Measurements from ENCODE around the gene RSRC1. TPM values are rescaled to one million over a fixed set of nuclear protein-coding genes. Genes with fewer than 3 reads are reported as not detected.

Gene RSRC1
- polyA plus RNA-seq, 2 donors: 10.9 to 12.3 TPM

GRCh38 chr3:158420654-158421396 lies 310.9 kb downstream of the RSRC1 start:
- no peak overlapping the region for H3K27ac ChIP-seq (ENCODE audit: low read depth in 2 of 2, low read length in 1 of 2)

GRCh38 chr3:158430448-158430847 lies 320.6 kb downstream of the RSRC1 start:
- 85 to 86% methylated on average over 1 of the region's 1 CpG for WGBS, 2 donors
- H3K27ac ChIP-seq (ENCODE audit: low read depth in 2 of 2, low read length in 1 of 2): no peak overlapping the region
- no peaks in the 10 kb centered on the region for H3K9me3 ChIP-seq (ENCODE audit: control insufficient read depth in 2 of 2, insufficient read depth in 1 of 2, low read depth in 1 of 2, low read length in 1 of 2)
- H3K4me1 ChIP-seq (ENCODE audit: control insufficient read depth in 2 of 2, insufficient read depth in 2 of 2, low read length in 1 of 2): no peaks in the 10 kb centered on the region
- no peaks in the 10 kb centered on the region for H3K27me3 ChIP-seq (ENCODE audit: control insufficient read depth in 1 of 2, insufficient read depth in 2 of 2, low read length in 2 of 2)
- no peaks in the 10 kb centered on the region for H3K36me3 ChIP-seq (ENCODE audit: control insufficient read depth in 2 of 2, insufficient read depth in 2 of 2, low read length in 1 of 2)
- no peak overlapping the region for H3K4me3 ChIP-seq (ENCODE audit: low read depth in 1 of 2, low read length in 2 of 2)

More at GRCh38 chr3:158420654-158421396, 310.9 kb downstream of the RSRC1 start:
- Histone ChIP-seq H3K36me3 (ENCODE audit: control insufficient read depth in 2 of 2, insufficient read depth in 2 of 2, low read length in 1 of 2) (no peaks in the 10 kb centered on the region), H3K4me1 (ENCODE audit: control insufficient read depth in 2 of 2, insufficient read depth in 2 of 2, low read length in 1 of 2) (no peaks in the 10 kb centered on the region), H3K9me3 (ENCODE audit: control insufficient read depth in 2 of 2, insufficient read depth in 1 of 2, low read depth in 1 of 2, low read length in 1 of 2) (no peaks in the 10 kb centered on the region), H3K27me3 (ENCODE audit: control insufficient read depth in 1 of 2, insufficient read depth in 2 of 2, low read length in 2 of 2) (no peaks in the 10 kb centered on the region), H3K4me3 (ENCODE audit: low read depth in 1 of 2, low read length in 2 of 2) (no peak overlapping the region)
- WGBS, 2 donors: 36 to 56% methylated on average over 3 of the region's 3 CpGs

DNA sequence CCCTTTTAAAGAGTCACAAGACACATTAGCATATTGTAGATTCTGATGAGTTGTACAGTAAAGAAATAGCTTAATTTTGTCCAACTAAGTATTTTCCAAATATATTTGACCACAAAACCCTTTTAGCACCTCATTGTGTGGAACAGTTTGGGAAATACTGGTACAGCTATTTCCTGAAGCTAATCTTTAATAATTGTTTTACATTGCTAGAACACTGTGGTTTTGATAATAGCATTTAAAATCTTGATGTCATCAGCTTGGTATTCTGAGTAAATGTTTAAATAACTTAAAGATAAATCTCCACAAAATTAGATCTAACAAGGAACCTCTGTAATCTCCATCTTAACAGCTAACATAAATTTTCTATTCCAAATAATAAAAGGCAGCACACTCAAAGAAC lies 321.1 kb downstream of the RSRC1 start:
- H3K4me1 ChIP-seq (ENCODE audit: control insufficient read depth in 2 of 2, insufficient read depth in 2 of 2, low read length in 1 of 2): no peaks in the 10 kb centered on the region
- H3K27me3 ChIP-seq (ENCODE audit: control insufficient read depth in 1 of 2, insufficient read depth in 2 of 2, low read length in 2 of 2): no peaks in the 10 kb centered on the region
- no peaks in the 10 kb centered on the region for H3K9me3 ChIP-seq (ENCODE audit: control insufficient read depth in 2 of 2, insufficient read depth in 1 of 2, low read depth in 1 of 2, low read length in 1 of 2)
- H3K4me3 ChIP-seq (ENCODE audit: low read depth in 1 of 2, low read length in 2 of 2): no peak overlapping the region
- no peak overlapping the region for H3K27ac ChIP-seq (ENCODE audit: low read depth in 2 of 2, low read length in 1 of 2)
- no peaks in the 10 kb centered on the region for H3K36me3 ChIP-seq (ENCODE audit: control insufficient read depth in 2 of 2, insufficient read depth in 2 of 2, low read length in 1 of 2)

DNA sequence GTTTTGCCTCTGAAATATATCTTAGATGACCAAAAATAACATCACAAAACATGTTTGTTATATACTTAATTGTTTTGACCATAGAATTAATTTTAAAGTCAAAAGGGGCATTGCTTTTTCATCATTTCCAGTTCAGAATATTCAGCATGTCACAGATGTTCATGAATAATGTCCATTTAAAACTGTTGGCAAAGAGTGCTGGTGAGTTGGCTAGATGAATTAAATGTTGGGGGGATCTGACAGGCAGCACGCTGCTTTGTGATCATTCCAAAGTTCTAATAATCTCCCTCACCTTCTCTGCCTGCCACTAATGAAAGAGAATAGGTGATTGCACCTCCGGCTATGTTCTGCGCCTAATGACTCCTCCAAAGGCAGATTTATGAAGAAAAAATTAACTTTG lies 321.9 kb downstream of the RSRC1 start:
- WGBS, 2 donors: 86 to 87% methylated on average over 3 of the region's 3 CpGs
- Histone ChIP-seq H3K4me3 (ENCODE audit: low read depth in 1 of 2, low read length in 2 of 2) (no peak overlapping the region), H3K27ac (ENCODE audit: low read depth in 2 of 2, low read length in 1 of 2) (no peak overlapping the region), H3K27me3 (ENCODE audit: control insufficient read depth in 1 of 2, insufficient read depth in 2 of 2, low read length in 2 of 2) (no peaks in the 10 kb centered on the region), H3K4me1 (ENCODE audit: control insufficient read depth in 2 of 2, insufficient read depth in 2 of 2, low read length in 1 of 2) (no peaks in the 10 kb centered on the region), H3K36me3 (ENCODE audit: control insufficient read depth in 2 of 2, insufficient read depth in 2 of 2, low read length in 1 of 2) (no peaks in the 10 kb centered on the region), H3K9me3 (ENCODE audit: control insufficient read depth in 2 of 2, insufficient read depth in 1 of 2, low read depth in 1 of 2, low read length in 1 of 2) (no peaks in the 10 kb centered on the region)

DNA sequence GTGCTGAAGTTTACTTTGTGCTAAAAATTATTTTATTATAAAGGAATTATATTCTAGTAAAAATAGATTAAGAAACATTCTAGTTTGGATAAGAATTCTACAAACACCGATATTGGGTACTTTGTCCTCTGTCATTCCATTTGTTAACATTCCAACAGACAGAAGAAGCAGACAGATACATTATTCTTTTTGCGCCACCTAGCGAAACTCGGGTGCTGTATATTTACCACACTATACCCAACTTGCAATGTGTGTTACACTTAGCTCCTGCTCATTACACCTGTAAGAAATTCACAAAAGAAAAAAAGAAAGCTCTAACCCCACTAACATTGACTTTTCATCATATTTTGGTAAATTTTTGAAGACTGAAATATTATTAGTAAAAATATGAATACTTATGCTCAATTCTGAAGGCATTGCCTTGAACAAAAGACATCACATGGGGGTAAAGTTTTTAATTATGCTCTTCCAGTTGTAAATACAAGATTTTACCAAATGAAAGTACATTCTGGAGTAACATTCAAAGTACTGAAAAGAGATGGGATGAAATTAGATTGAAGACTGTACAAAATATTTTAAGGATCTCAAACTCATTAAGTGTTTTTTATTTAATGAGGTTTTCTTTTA lies 324.6 kb downstream of the RSRC1 start:
- WGBS, 2 donors: 2 to 6% methylated on average over 4 of the region's 4 CpGs
- no peaks in the 10 kb centered on the region for H3K27me3 ChIP-seq (ENCODE audit: control insufficient read depth in 1 of 2, insufficient read depth in 2 of 2, low read length in 2 of 2)
- no peaks in the 10 kb centered on the region for H3K36me3 ChIP-seq (ENCODE audit: control insufficient read depth in 2 of 2, insufficient read depth in 2 of 2, low read length in 1 of 2)
- no peaks in the 10 kb centered on the region for H3K9me3 ChIP-seq (ENCODE audit: control insufficient read depth in 2 of 2, insufficient read depth in 1 of 2, low read depth in 1 of 2, low read length in 1 of 2)
- H3K27ac ChIP-seq (ENCODE audit: low read depth in 2 of 2, low read length in 1 of 2): no peak overlapping the region
- no peak overlapping the region for H3K4me3 ChIP-seq (ENCODE audit: low read depth in 1 of 2, low read length in 2 of 2)
- no peaks in the 10 kb centered on the region for H3K4me1 ChIP-seq (ENCODE audit: control insufficient read depth in 2 of 2, insufficient read depth in 2 of 2, low read length in 1 of 2)

DNA sequence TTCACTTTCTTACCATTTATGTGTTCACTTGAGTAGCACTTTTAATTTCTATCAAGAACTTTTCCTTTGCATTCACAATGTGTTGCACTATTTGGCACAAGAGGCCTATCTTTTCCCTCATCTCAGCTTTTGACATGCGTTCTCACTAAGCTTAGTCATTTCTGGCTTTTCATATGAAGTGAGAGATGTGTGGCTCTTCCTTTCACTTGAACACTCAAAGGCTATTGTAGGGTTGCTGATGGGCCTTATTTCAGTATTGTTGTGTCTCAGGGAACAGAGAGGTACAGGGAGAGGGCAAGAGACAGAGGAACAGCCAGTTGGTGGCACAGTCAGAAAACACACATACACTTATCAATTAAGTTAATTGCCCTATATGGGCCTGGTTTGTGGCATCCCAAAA lies 333.7 kb downstream of the RSRC1 start:
- H3K4me3 ChIP-seq (ENCODE audit: low read depth in 1 of 2, low read length in 2 of 2): no peak overlapping the region
- H3K36me3 ChIP-seq (ENCODE audit: control insufficient read depth in 2 of 2, insufficient read depth in 2 of 2, low read length in 1 of 2): no peaks in the 10 kb centered on the region
- no peaks in the 10 kb centered on the region for H3K9me3 ChIP-seq (ENCODE audit: control insufficient read depth in 2 of 2, insufficient read depth in 1 of 2, low read depth in 1 of 2, low read length in 1 of 2)
- WGBS, 2 donors: 85 to 89% methylated on average over 1 of the region's 1 CpG
- H3K27me3 ChIP-seq (ENCODE audit: control insufficient read depth in 1 of 2, insufficient read depth in 2 of 2, low read length in 2 of 2): no peaks in the 10 kb centered on the region
- H3K4me1 ChIP-seq (ENCODE audit: control insufficient read depth in 2 of 2, insufficient read depth in 2 of 2, low read length in 1 of 2): no peaks in the 10 kb centered on the region
- no peak overlapping the region for H3K27ac ChIP-seq (ENCODE audit: low read depth in 2 of 2, low read length in 1 of 2)

DNA sequence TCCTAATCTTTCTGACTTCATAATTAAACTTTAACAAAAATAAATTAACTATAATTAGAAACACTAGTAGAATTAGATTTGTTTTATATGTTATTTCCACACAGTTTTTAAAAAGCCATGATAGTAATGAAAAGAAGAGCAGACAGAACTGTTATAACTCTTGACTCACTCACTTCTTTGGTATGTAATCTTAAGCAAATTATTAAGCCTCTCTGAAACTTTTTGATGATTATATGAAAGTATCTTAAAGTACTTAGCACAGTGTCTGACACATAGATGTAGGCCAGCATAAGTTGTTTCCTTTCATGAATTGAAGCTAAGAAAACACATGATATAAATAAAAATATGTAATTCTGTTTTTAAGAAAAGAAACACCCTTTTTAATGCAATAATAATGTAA lies 337.5 kb downstream of the RSRC1 start:
- no peaks in the 10 kb centered on the region for H3K36me3 ChIP-seq (ENCODE audit: control insufficient read depth in 2 of 2, insufficient read depth in 2 of 2, low read length in 1 of 2)
- H3K27me3 ChIP-seq (ENCODE audit: control insufficient read depth in 1 of 2, insufficient read depth in 2 of 2, low read length in 2 of 2): no peaks in the 10 kb centered on the region
- no peak overlapping the region for H3K27ac ChIP-seq (ENCODE audit: low read depth in 2 of 2, low read length in 1 of 2)
- no peak overlapping the region for H3K4me3 ChIP-seq (ENCODE audit: low read depth in 1 of 2, low read length in 2 of 2)
- no peaks in the 10 kb centered on the region for H3K4me1 ChIP-seq (ENCODE audit: control insufficient read depth in 2 of 2, insufficient read depth in 2 of 2, low read length in 1 of 2)
- H3K9me3 ChIP-seq (ENCODE audit: control insufficient read depth in 2 of 2, insufficient read depth in 1 of 2, low read depth in 1 of 2, low read length in 1 of 2): no peaks in the 10 kb centered on the region

- Histone ChIP-seq H3K27me3 (ENCODE audit: control insufficient read depth in 1 of 2, insufficient read depth in 2 of 2, low read length in 2 of 2) (no peaks in the 10 kb centered on the region), H3K4me1 (ENCODE audit: control insufficient read depth in 2 of 2, insufficient read depth in 2 of 2, low read length in 1 of 2) (no peaks in the 10 kb centered on the region), H3K9me3 (ENCODE audit: control insufficient read depth in 2 of 2, insufficient read depth in 1 of 2, low read depth in 1 of 2, low read length in 1 of 2) (no peaks in the 10 kb centered on the region), H3K27ac (ENCODE audit: low read depth in 2 of 2, low read length in 1 of 2) (no peak overlapping the region), H3K4me3 (ENCODE audit: low read depth in 1 of 2, low read length in 2 of 2) (no peak overlapping the region), H3K36me3 (ENCODE audit: control insufficient read depth in 2 of 2, insufficient read depth in 2 of 2, low read length in 1 of 2) (no peaks in the 10 kb centered on the region)
- 75 to 80% methylated on average over 1 of the region's 1 CpG for WGBS, 2 donors
Observed at GRCh38 chr3:158451405-158452055, 341.6 kb downstream of the RSRC1 start.

- H3K36me3 ChIP-seq (ENCODE audit: control insufficient read depth in 2 of 2, insufficient read depth in 2 of 2, low read length in 1 of 2): no peaks in the 10 kb centered on the region
- H3K4me3 ChIP-seq (ENCODE audit: low read depth in 1 of 2, low read length in 2 of 2): no peak overlapping the region
Observed at GRCh38 chr3:158452334-158452733, 342.4 kb downstream of the RSRC1 start.

DNA sequence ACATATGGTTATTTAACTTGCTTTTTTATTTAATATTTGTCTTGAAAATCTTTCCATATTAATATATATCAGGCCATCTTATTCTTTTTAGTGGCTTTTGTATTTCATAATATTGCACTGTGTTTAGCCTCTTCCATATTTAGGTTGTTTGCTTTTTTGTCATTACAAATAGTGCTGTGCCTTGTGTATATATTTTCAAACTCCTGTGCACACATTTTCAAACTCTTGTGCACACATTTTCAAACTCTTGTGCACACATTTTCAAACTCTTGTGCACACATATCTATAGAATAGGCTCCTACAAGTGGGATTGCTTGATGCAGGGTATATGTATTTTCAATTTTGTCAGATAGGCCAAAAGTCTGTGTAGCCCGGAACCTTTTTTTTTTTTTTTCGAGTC lies 343.1 kb downstream of the RSRC1 start:
- Histone ChIP-seq H3K4me3 (ENCODE audit: low read depth in 1 of 2, low read length in 2 of 2) (no peak overlapping the region), H3K4me1 (ENCODE audit: control insufficient read depth in 2 of 2, insufficient read depth in 2 of 2, low read length in 1 of 2) (no peaks in the 10 kb centered on the region), H3K27ac (ENCODE audit: low read depth in 2 of 2, low read length in 1 of 2) (no peak overlapping the region), H3K9me3 (ENCODE audit: control insufficient read depth in 2 of 2, insufficient read depth in 1 of 2, low read depth in 1 of 2, low read length in 1 of 2) (no peaks in the 10 kb centered on the region), H3K27me3 (ENCODE audit: control insufficient read depth in 1 of 2, insufficient read depth in 2 of 2, low read length in 2 of 2) (no peaks in the 10 kb centered on the region), H3K36me3 (ENCODE audit: control insufficient read depth in 2 of 2, insufficient read depth in 2 of 2, low read length in 1 of 2) (no peaks in the 10 kb centered on the region)
- WGBS, 2 donors: 86 to 97% methylated on average over 2 of the region's 2 CpGs

More at GRCh38 chr3:158452334-158452733, 342.4 kb downstream of the RSRC1 start:
- H3K27me3 ChIP-seq (ENCODE audit: control insufficient read depth in 1 of 2, insufficient read depth in 2 of 2, low read length in 2 of 2): no peaks in the 10 kb centered on the region
- no peak overlapping the region for H3K27ac ChIP-seq (ENCODE audit: low read depth in 2 of 2, low read length in 1 of 2)
- H3K9me3 ChIP-seq (ENCODE audit: control insufficient read depth in 2 of 2, insufficient read depth in 1 of 2, low read depth in 1 of 2, low read length in 1 of 2): no peaks in the 10 kb centered on the region
- H3K4me1 ChIP-seq (ENCODE audit: control insufficient read depth in 2 of 2, insufficient read depth in 2 of 2, low read length in 1 of 2): no peaks in the 10 kb centered on the region

Data from esophagus (tissue), 2 donors.